Cardiac fibroblast (primary cell): ENCODE measurements around the gene CREG2.
A peak's percentile ranks its signal among the peaks of the same experiment; 100 is the strongest.
"Not testable (repeated sequence)": the region's sequence is repeated elsewhere in the genome, so short reads cannot be mapped to it uniquely, and the experiment has no call there.

Experiments used
- DNase-seq, 2 donors: peaks; one replicate each; pipeline versions ENCODE4 v3.0.0 to v3.0.0-alpha.2; 2010; ENCODE audit warnings: low read depth in 2 of 2
- H3K4me3 ChIP-seq, 2 donors: replicated peaks in 1 of 2; 1 replicate in 1 of 2; 2 replicates in 1 of 2; pipeline ENCODE4 v1.5.1; 2011; ENCODE audit warnings: low read depth in 2 of 2, low read length in 2 of 2, mild to moderate bottlenecking in 2 of 2, moderate library complexity in 1 of 2
- TF ChIP-seq, protein P1 (sequence below): IDR thresholded peaks from one replicate; pipeline ENCODE4 v1.5.1; 2011; ENCODE audit warnings: low read depth, mild to moderate bottlenecking, low read length, inconsistent platforms

CREG2 gene

DNA sequence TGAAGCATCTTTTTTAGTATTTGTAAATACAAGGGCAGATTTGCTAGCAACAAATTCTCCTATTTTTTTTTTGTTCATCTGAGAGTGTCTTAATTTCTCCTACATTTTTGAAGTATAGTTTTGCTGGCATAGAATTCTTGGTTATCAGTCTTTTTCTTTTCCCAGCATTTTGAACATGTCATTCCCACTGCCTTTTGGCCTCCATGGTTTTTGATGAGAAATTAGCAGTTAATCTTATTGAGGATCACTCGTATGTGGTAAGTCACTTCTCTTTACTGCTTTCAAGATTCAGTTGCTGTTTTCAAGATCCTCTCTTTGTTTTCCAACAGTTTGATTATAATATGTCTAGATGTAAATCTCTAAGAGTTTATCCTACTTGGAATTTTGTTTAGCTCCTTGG is 61.9 kb downstream of the CREG2 start:
- H3K4me3 ChIP-seq, result no peak overlapping the region
- DNase-seq, result no peak
- TF ChIP-seq, protein P1, sequence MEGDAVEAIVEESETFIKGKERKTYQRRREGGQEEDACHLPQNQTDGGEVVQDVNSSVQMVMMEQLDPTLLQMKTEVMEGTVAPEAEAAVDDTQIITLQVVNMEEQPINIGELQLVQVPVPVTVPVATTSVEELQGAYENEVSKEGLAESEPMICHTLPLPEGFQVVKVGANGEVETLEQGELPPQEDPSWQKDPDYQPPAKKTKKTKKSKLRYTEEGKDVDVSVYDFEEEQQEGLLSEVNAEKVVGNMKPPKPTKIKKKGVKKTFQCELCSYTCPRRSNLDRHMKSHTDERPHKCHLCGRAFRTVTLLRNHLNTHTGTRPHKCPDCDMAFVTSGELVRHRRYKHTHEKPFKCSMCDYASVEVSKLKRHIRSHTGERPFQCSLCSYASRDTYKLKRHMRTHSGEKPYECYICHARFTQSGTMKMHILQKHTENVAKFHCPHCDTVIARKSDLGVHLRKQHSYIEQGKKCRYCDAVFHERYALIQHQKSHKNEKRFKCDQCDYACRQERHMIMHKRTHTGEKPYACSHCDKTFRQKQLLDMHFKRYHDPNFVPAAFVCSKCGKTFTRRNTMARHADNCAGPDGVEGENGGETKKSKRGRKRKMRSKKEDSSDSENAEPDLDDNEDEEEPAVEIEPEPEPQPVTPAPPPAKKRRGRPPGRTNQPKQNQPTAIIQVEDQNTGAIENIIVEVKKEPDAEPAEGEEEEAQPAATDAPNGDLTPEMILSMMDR, result no peak

- DNase-seq, H3K4me3 ChIP-seq: not testable (repeated sequence)
Measured at GRCh38 chr2:101316568-101316967, 70.7 kb downstream of the CREG2 start.

- TF ChIP-seq, protein P1, result no peak
- DNase-seq, result no peak
- no peak overlapping the region for H3K4me3 ChIP-seq
Measured at GRCh38 chr2:101311696-101312017, 75.6 kb downstream of the CREG2 start.

GRCh38 chr2:101310834-101311695 is 76.2 kb downstream of the CREG2 start:
- H3K4me3 ChIP-seq, result no peak overlapping the region
- TF ChIP-seq, protein P1, result no peak
- no peak for DNase-seq

- no peak for DNase-seq
- TF ChIP-seq, protein P1, result no peak
- no peak overlapping the region for H3K4me3 ChIP-seq
Measured at GRCh38 chr2:101310090-101310833, 77.0 kb downstream of the CREG2 start.

DNA sequence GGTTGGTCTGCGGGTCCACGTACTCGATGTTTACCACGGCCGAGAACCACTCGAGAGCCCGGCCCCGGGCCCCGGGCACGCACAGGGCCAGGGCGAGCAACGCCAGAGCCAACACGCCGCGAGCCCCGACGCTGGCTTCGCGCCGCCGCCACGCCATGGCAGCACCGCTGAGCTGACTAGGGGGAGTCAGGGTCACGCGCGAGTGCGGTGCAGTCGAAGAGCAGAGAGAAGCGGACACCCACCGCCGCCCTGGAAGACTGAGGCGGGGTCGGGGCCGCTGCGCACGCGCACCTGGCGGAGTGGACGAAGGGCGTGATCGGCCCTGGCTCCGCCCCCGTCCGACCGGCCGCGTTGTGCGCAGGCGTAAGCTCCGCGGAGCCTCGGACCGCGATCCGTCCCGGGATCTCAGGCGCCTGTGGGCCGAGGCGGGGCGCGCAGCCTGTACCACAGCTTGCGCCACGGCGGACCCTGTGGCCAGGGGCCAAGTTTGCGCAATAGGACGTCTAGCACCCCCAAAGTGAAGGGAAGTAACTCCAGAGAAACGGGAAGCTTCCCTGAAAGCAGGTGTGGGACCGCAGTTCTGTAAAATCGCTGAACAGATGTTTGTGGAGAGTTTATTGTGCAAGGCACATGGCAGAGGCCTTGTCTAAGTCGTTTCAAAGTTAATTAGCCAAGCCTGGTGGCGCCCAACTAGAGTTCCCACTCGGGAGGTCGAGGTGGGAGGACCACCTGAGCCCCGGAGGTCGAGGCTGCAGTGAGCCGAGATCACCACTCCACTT is 78.7 kb downstream of the CREG2 start, which contains the start of gene RNF149:
RNF149 (minus strand) TSS at position 270 of the 779 bp plus-strand sequence; CDS start at position 157, 113 bp downstream.
- peak within 1 kb of the TSS; percentile 79 for H3K4me3 ChIP-seq
- peak; percentile 89 to 94 for DNase-seq

More for the DNA sequence above, 78.7 kb downstream of the CREG2 start, which contains the start of gene RNF149:
- TF ChIP-seq, protein P1, result no peak
